ENCODE measurements around the gene SLCO3A1.

GRCh38 chr15:91965501-91966193 lies 112.1 kb downstream of the SLCO3A1 start:
- TF ChIP-seq CTCF (conservative IDR thresholded peaks at IDR 0.05 in 1 of 2, IDR thresholded peaks at IDR 0.05 in 1 of 2; ENCODE audit: low read depth in 1 of 2, low read length in 2 of 2) (no peak), EZH2 (IDR thresholded peaks at IDR 0.05; ENCODE audit: low read length, missing control alignments) (no peak)
